EL (cell line): ENCODE data around the gene UBA5.

Experiments
- DNase-seq: peaks from one replicate; pipeline ENCODE4 v3.0.0-alpha.2; 2016

UBA5 gene

GRCh38 chr3:132654721-132655120 is 5.4 kb upstream of the UBA5 start:
- no peak for DNase-seq

- DNase-seq = no peak
Measured at GRCh38 chr3:132655471-132655870, 4.7 kb upstream of the UBA5 start.

GRCh38 chr3:132657869-132658747 is 2.0 kb upstream of the UBA5 start:
- no peak for DNase-seq

GRCh38 chr3:132659000-132659364 is 1.1 kb upstream of the UBA5 start:
- DNase-seq = no peak

GRCh38 chr3:132659365-132660051 is 621 bp upstream of the UBA5 start, which contains the start of gene ACAD11:
Gene ACAD11 (minus strand): TSS chr3:132659809. CDS start chr3:132659751, 58 bp downstream.
- DNase-seq = peak; percentile 75

GRCh38 chr3:132660811-132661070 is 612 bp downstream of the UBA5 start:
- peak; percentile 41 for DNase-seq

- peak; percentile 2 for DNase-seq
Measured at GRCh38 chr3:132661101-132661500, 972 bp downstream of the UBA5 start.

GRCh38 chr3:132662212-132662611 is 2.1 kb downstream of the UBA5 start:
- no peak for DNase-seq

GRCh38 chr3:132665230-132665745 is 5.2 kb downstream of the UBA5 start:
- no peak for DNase-seq

- peak; percentile 7 for DNase-seq
Measured at GRCh38 chr3:132669256-132669777, 9.2 kb downstream of the UBA5 start.

- DNase-seq = no peak
Measured at GRCh38 chr3:132675408-132675807, 15.3 kb downstream of the UBA5 start.

- DNase-seq = no peak
Measured at GRCh38 chr3:132679911-132680310, 19.8 kb downstream of the UBA5 start.

- no peak for DNase-seq
Measured at GRCh38 chr3:132681421-132681820, 21.3 kb downstream of the UBA5 start.

GRCh38 chr3:132682201-132682600 is 22.1 kb downstream of the UBA5 start:
- DNase-seq = no peak

- DNase-seq = no peak
Measured at GRCh38 chr3:132690040-132690439, 29.9 kb downstream of the UBA5 start.

- no peak for DNase-seq
Measured at GRCh38 chr3:132694991-132695390, 34.9 kb downstream of the UBA5 start.

- no peak for DNase-seq
Measured at GRCh38 chr3:132695422-132695821, 35.3 kb downstream of the UBA5 start.

GRCh38 chr3:132703733-132704132 is 43.6 kb downstream of the UBA5 start:
- DNase-seq = no peak

GRCh38 chr3:132709761-132710160 is 49.6 kb downstream of the UBA5 start:
- DNase-seq = no peak

GRCh38 chr3:132710311-132710710 is 50.2 kb downstream of the UBA5 start:
- no peak for DNase-seq

GRCh38 chr3:132713977-132714727 is 54.0 kb downstream of the UBA5 start:
- DNase-seq = no peak

- DNase-seq = no peak
Measured at GRCh38 chr3:132716372-132716771, 56.2 kb downstream of the UBA5 start.

- DNase-seq = no peak
Measured at GRCh38 chr3:132720228-132720627, 60.1 kb downstream of the UBA5 start.
